GM23338 (cell line): Measurements from ENCODE around the gene TUBD1. TPM values are rescaled to one million over a fixed set of nuclear protein-coding genes. Genes with fewer than 3 reads are reported as not detected.

Source experiments
- ATAC-seq: fragments of 200-7000 bp; cut with Tn5 transposase; 3 replicates; pipeline ENCODE4 v1.9.1; 2020
- DNase-seq: peaks from one replicate; pipeline ENCODE4 v3.0.0-alpha.2; 2015; ENCODE audit warnings: low spot score
- H2AFZ ChIP-seq: fragments of 200-600 bp; sonication (generic); 2 replicates; pipeline ENCODE4 v1.8.0; 2016; ENCODE audit warnings: antibody characterized with exemption, mild to moderate bottlenecking, moderate library complexity
- H3F3A ChIP-seq: fragments of 200-600 bp; sonication (generic); replicated peaks from 2 replicates; pipeline ENCODE4 v1.8.0; 2017; ENCODE audit warnings: antibody characterized with exemption, mixed run types, low read depth
- H3K27ac ChIP-seq: fragments of 200-600 bp; sonication (generic); 2 replicates; pipeline ENCODE4 v1.6.1; 2016; ENCODE audit warnings: low read depth
- H3K27me3 ChIP-seq: fragments of 200-600 bp; sonication (generic); 2 replicates; pipeline ENCODE4 v1.8.0; 2016; ENCODE audit warnings: mild to moderate bottlenecking, mixed run types, moderate library complexity; ENCODE audit not compliant: insufficient read depth
- H3K36me3 ChIP-seq: fragments of 200-600 bp; sonication (generic); 2 replicates; pipeline ENCODE4 v1.8.0; 2016; ENCODE audit warnings: mild to moderate bottlenecking; ENCODE audit not compliant: insufficient read depth
- H3K4me1 ChIP-seq: fragments of 200-600 bp; sonication (generic); 2 replicates; pipeline ENCODE4 v1.8.0; 2016; ENCODE audit warnings: mild to moderate bottlenecking, moderate library complexity; ENCODE audit not compliant: insufficient read depth
- H3K4me2 ChIP-seq: fragments of 200-600 bp; sonication (generic); 2 replicates; pipeline ENCODE4 v1.7.1; 2017; ENCODE audit warnings: mixed run types
- H3K4me3 ChIP-seq: fragments of 200-600 bp; sonication (generic); 2 replicates; pipeline ENCODE4 v1.6.1; 2016; ENCODE audit warnings: mixed run types
- H3K79me2 ChIP-seq: fragments of 200-600 bp; sonication (generic); replicated peaks from 2 replicates; pipeline ENCODE4 v1.8.0; 2017; ENCODE audit warnings: mild to moderate bottlenecking; ENCODE audit not compliant: insufficient read depth
- H3K9me2 ChIP-seq: fragments of 200-600 bp; sonication (generic); 2 replicates; pipeline ENCODE4 v1.8.0; 2017; ENCODE audit not compliant: insufficient read depth
- H4K20me1 ChIP-seq: fragments of 200-600 bp; sonication (generic); replicated peaks from 2 replicates; pipeline ENCODE4 v1.8.0; 2017; ENCODE audit warnings: mild to moderate bottlenecking; ENCODE audit not compliant: insufficient read depth
- H3K27ac Mint-ChIP-seq: 2 replicates; pipeline ENCODE4 v1.8.0; 2020; ENCODE audit warnings: inconsistent platforms, mild to moderate bottlenecking, moderate library complexity, mixed read lengths
- H3K27me3 Mint-ChIP-seq: 3 replicates; pipeline ENCODE4 v1.8.0; 2022; ENCODE audit warnings: low read depth, mild to moderate bottlenecking, moderate library complexity, mixed read lengths, inconsistent platforms; ENCODE audit not compliant: insufficient read depth, poor library complexity
- H3K36me3 Mint-ChIP-seq: 3 replicates; pipeline ENCODE4 v1.8.0; 2021; ENCODE audit warnings: low read depth, mild to moderate bottlenecking, inconsistent platforms, moderate library complexity, mixed read lengths
- H3K4me1 Mint-ChIP-seq: 3 replicates; pipeline ENCODE4 v1.8.0; 2020; ENCODE audit warnings: mild to moderate bottlenecking, inconsistent platforms, mixed read lengths
- H3K4me3 Mint-ChIP-seq: 3 replicates; pipeline ENCODE4 v1.8.0; 2021; ENCODE audit warnings: moderate library complexity, mild to moderate bottlenecking, inconsistent platforms, mixed read lengths
- H3K9me3 Mint-ChIP-seq: 3 replicates; pipeline ENCODE4 v1.8.0; 2020; ENCODE audit warnings: moderate library complexity, mild to moderate bottlenecking, inconsistent platforms, mixed read lengths
- CREB1 ChIP-seq: fragments of 250-450 bp; sonication (Bioruptor Pico); IDR thresholded peaks from 2 replicates; pipeline ENCODE4 v1.5.0; 2020; ENCODE audit warnings: low read depth, mild to moderate bottlenecking, moderate library complexity
- JUNB ChIP-seq: IDR thresholded peaks from one replicate; pipeline ENCODE4 v1.6.1; 2016; ENCODE audit warnings: antibody characterized with exemption; ENCODE audit not compliant: unreplicated experiment
- NANOG ChIP-seq: IDR thresholded peaks from 2 replicates; pipeline ENCODE4 v1.6.1; 2016; ENCODE audit warnings: antibody characterized with exemption, borderline replicate concordance
- POLR2AphosphoS5 ChIP-seq: IDR thresholded peaks from 2 replicates; pipeline ENCODE4 v1.6.1; 2016; ENCODE audit warnings: antibody characterized with exemption, low read depth
- STAT1 ChIP-seq: IDR thresholded peaks from one replicate; pipeline ENCODE4 v1.6.1; 2016; ENCODE audit warnings: antibody characterized with exemption; ENCODE audit not compliant: unreplicated experiment
- ZNF114 ChIP-seq: fragments of 250-450 bp; sonication (Bioruptor Pico); IDR thresholded peaks from 2 replicates; pipeline ENCODE4 v1.5.0; 2020; ENCODE audit warnings: mild to moderate bottlenecking, moderate library complexity
- ZNF331 ChIP-seq: fragments of 250-450 bp; sonication (Bioruptor Pico); IDR thresholded peaks from 2 replicates; pipeline ENCODE4 v1.5.0; 2020; ENCODE audit warnings: low read depth, mild to moderate bottlenecking, moderate library complexity
- polyA plus RNA-seq: library from polyadenylated mRNA; unstranded; fragments of >200 nt; fragmentation: Nextera tagmentation; extraction: Ambion mirVana; gene quantifications from 2 replicates; pipeline ENCODE4 v1.2.1, GENCODE V29; 2016
- total RNA-seq: library from RNA; depleted of rRNA; stranded (reverse); fragments of >200 nt; shearing (Covaris generic); gene quantifications from 2 replicates; pipeline ENCODE4 v1.2.3, GENCODE V29; 2014
- TF ChIP-seq, protein P1 (sequence below), 2 experiments: fragments of 200-600 bp in 1 of 2; sonication (generic) in 1 of 2; conservative IDR thresholded peaks; 2 replicates each; pipeline versions ENCODE4 v1.5.1 to v1.6.1; 2016 to 2017; ENCODE audit warnings: antibody characterized with exemption in 2 of 2, low read depth in 2 of 2, mild to moderate bottlenecking in 2 of 2, moderate library complexity in 1 of 2
- TF ChIP-seq, protein P2 (sequence below): IDR thresholded peaks from one replicate; pipeline ENCODE4 v1.6.1; 2018; ENCODE audit warnings: antibody characterized with exemption; ENCODE audit not compliant: unreplicated experiment
- TF ChIP-seq, protein P3 (sequence below): fragments of 250-450 bp; sonication (Bioruptor Pico); IDR thresholded peaks from 2 replicates; pipeline ENCODE4 v1.5.0; 2020; ENCODE audit warnings: mild to moderate bottlenecking, moderate library complexity
- TF ChIP-seq, protein P4 (sequence below): IDR thresholded peaks from 2 replicates; pipeline ENCODE4 v1.6.1; 2016; ENCODE audit warnings: antibody characterized with exemption

TUBD1 gene
- total and polyA plus RNA-seq, 2 experiments from 2014 or later, result 11.6 to 13.8 TPM

DNA sequence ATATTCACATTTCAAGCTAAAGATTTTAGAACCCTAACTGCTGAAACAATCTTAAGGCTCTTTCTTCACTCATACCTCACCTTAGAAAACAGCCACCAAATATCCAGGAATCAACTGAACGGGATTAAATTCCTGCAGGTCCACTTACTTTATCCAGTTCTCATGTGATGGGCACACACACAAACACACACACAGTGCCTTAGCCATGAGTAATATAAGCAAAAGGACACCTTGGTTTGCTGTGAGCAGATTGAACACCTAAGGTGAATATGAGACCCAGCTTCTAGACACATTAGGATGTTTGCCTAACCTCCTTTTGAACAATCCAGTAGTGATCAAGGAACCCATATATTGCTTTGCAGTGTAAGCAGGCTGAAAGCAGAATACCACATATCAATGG, 81.5 kb downstream of the TUBD1 start (continued):
- TF ChIP-seq, protein P1, sequence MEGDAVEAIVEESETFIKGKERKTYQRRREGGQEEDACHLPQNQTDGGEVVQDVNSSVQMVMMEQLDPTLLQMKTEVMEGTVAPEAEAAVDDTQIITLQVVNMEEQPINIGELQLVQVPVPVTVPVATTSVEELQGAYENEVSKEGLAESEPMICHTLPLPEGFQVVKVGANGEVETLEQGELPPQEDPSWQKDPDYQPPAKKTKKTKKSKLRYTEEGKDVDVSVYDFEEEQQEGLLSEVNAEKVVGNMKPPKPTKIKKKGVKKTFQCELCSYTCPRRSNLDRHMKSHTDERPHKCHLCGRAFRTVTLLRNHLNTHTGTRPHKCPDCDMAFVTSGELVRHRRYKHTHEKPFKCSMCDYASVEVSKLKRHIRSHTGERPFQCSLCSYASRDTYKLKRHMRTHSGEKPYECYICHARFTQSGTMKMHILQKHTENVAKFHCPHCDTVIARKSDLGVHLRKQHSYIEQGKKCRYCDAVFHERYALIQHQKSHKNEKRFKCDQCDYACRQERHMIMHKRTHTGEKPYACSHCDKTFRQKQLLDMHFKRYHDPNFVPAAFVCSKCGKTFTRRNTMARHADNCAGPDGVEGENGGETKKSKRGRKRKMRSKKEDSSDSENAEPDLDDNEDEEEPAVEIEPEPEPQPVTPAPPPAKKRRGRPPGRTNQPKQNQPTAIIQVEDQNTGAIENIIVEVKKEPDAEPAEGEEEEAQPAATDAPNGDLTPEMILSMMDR (conservative IDR thresholded peaks at IDR 0.05; ENCODE audit: low read depth in 2 of 2), result no peak
- no peak for TF ChIP-seq ZNF114

DNA sequence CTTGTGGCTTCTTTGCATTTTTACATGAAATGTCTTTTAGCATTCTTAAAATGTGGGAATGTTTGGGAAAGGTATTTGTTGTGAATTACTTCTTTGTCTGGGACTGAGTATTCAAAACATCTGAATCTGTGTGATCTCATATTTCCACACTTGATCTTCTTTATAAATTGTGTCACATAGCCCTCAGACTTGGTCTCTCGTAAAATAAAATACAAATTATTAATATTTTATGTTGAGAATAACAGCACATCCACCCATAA, 81.9 kb downstream of the TUBD1 start:
- Histone ChIP-seq H3K27me3 (no peaks in the 10 kb centered on the region), H3K4me2 (no peak overlapping the region), H3F3A (no peaks in the 10 kb centered on the region), H3K36me3 (no peaks in the 10 kb centered on the region), H3K79me2 (no peaks in the 10 kb centered on the region), H4K20me1 (no peaks in the 10 kb centered on the region), H3K4me1 (peaks cover 3% of the 10 kb centered on the region; the same call in 1 of the 2 replicates), H3K4me3 (no peak overlapping the region), H3K9me2 (no peaks in the 10 kb centered on the region), H3K27ac (peak overlapping the region; percentile 72), H2AFZ (no peak overlapping the region)
- no peaks in the 10 kb centered on the region for H3K27me3 Mint-ChIP-seq
- no peaks in the 10 kb centered on the region for H3K4me1 Mint-ChIP-seq
- H3K36me3 Mint-ChIP-seq, result peaks cover 4% of the 10 kb centered on the region; the same call in 2 of the 3 replicates
- no peak for ATAC-seq
- no peaks in the 10 kb centered on the region for H3K9me3 Mint-ChIP-seq
- H3K4me3 Mint-ChIP-seq, result no peak overlapping the region
- DNase-seq, result peak; percentile 37
- H3K27ac Mint-ChIP-seq, result no peak overlapping the region
- TF ChIP-seq, protein P1 (conservative IDR thresholded peaks at IDR 0.05; ENCODE audit: low read depth in 2 of 2), result no peak
- TF ChIP-seq ZNF331 (CRISPR knock-in tag), result no peak
- TF ChIP-seq ZNF114, result no peak
- TF ChIP-seq POLR2AphosphoS5, result no peak
- no peak for TF ChIP-seq CREB1 (CRISPR knock-in tag)
- TF ChIP-seq, protein P2, sequence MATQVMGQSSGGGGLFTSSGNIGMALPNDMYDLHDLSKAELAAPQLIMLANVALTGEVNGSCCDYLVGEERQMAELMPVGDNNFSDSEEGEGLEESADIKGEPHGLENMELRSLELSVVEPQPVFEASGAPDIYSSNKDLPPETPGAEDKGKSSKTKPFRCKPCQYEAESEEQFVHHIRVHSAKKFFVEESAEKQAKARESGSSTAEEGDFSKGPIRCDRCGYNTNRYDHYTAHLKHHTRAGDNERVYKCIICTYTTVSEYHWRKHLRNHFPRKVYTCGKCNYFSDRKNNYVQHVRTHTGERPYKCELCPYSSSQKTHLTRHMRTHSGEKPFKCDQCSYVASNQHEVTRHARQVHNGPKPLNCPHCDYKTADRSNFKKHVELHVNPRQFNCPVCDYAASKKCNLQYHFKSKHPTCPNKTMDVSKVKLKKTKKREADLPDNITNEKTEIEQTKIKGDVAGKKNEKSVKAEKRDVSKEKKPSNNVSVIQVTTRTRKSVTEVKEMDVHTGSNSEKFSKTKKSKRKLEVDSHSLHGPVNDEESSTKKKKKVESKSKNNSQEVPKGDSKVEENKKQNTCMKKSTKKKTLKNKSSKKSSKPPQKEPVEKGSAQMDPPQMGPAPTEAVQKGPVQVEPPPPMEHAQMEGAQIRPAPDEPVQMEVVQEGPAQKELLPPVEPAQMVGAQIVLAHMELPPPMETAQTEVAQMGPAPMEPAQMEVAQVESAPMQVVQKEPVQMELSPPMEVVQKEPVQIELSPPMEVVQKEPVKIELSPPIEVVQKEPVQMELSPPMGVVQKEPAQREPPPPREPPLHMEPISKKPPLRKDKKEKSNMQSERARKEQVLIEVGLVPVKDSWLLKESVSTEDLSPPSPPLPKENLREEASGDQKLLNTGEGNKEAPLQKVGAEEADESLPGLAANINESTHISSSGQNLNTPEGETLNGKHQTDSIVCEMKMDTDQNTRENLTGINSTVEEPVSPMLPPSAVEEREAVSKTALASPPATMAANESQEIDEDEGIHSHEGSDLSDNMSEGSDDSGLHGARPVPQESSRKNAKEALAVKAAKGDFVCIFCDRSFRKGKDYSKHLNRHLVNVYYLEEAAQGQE, result no peak
- TF ChIP-seq, protein P3, sequence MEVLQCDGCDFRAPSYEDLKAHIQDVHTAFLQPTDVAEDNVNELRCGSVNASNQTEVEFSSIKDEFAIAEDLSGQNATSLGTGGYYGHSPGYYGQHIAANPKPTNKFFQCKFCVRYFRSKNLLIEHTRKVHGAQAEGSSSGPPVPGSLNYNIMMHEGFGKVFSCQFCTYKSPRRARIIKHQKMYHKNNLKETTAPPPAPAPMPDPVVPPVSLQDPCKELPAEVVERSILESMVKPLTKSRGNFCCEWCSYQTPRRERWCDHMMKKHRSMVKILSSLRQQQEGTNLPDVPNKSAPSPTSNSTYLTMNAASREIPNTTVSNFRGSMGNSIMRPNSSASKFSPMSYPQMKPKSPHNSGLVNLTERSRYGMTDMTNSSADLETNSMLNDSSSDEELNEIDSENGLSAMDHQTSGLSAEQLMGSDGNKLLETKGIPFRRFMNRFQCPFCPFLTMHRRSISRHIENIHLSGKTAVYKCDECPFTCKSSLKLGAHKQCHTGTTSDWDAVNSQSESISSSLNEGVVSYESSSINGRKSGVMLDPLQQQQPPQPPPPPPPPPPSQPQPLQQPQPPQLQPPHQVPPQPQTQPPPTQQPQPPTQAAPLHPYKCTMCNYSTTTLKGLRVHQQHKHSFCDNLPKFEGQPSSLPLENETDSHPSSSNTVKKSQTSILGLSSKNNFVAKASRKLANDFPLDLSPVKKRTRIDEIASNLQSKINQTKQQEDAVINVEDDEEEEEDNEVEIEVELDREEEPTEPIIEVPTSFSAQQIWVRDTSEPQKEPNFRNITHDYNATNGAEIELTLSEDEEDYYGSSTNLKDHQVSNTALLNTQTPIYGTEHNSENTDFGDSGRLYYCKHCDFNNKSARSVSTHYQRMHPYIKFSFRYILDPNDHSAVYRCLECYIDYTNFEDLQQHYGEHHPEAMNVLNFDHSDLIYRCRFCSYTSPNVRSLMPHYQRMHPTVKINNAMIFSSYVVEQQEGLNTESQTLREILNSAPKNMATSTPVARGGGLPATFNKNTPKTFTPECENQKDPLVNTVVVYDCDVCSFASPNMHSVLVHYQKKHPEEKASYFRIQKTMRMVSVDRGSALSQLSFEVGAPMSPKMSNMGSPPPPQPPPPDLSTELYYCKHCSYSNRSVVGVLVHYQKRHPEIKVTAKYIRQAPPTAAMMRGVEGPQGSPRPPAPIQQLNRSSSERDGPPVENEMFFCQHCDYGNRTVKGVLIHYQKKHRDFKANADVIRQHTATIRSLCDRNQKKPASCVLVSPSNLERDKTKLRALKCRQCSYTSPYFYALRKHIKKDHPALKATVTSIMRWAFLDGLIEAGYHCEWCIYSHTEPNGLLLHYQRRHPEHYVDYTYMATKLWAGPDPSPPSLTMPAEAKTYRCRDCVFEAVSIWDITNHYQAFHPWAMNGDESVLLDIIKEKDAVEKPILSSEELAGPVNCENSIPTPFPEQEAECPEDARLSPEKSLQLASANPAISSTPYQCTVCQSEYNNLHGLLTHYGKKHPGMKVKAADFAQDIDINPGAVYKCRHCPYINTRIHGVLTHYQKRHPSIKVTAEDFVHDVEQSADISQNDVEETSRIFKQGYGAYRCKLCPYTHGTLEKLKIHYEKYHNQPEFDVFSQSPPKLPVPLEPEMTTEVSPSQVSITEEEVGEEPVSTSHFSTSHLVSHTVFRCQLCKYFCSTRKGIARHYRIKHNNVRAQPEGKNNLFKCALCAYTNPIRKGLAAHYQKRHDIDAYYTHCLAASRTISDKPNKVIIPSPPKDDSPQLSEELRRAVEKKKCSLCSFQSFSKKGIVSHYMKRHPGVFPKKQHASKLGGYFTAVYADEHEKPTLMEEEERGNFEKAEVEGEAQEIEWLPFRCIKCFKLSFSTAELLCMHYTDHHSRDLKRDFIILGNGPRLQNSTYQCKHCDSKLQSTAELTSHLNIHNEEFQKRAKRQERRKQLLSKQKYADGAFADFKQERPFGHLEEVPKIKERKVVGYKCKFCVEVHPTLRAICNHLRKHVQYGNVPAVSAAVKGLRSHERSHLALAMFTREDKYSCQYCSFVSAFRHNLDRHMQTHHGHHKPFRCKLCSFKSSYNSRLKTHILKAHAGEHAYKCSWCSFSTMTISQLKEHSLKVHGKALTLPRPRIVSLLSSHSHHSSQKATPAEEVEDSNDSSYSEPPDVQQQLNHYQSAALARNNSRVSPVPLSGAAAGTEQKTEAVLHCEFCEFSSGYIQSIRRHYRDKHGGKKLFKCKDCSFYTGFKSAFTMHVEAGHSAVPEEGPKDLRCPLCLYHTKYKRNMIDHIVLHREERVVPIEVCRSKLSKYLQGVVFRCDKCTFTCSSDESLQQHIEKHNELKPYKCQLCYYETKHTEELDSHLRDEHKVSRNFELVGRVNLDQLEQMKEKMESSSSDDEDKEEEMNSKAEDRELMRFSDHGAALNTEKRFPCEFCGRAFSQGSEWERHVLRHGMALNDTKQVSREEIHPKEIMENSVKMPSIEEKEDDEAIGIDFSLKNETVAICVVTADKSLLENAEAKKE (CRISPR knock-in tag), result no peak
- no peak for TF ChIP-seq STAT1
- TF ChIP-seq JUNB, result no peak
- TF ChIP-seq, protein P4, sequence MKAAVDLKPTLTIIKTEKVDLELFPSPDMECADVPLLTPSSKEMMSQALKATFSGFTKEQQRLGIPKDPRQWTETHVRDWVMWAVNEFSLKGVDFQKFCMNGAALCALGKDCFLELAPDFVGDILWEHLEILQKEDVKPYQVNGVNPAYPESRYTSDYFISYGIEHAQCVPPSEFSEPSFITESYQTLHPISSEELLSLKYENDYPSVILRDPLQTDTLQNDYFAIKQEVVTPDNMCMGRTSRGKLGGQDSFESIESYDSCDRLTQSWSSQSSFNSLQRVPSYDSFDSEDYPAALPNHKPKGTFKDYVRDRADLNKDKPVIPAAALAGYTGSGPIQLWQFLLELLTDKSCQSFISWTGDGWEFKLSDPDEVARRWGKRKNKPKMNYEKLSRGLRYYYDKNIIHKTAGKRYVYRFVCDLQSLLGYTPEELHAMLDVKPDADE, result no peak
- TF ChIP-seq NANOG, result no peak
